CD4-positive, alpha-beta T cell (primary cell): Measurements from ENCODE around the gene SGTA. TPM values are rescaled to one million over a fixed set of nuclear protein-coding genes. Genes with fewer than 3 reads are reported as not detected.
"Not testable (repeated sequence)": the region's sequence is repeated elsewhere in the genome, so short reads cannot be mapped to it uniquely, and the experiment has no call there.

Source experiments
- ATAC-seq: fragments of 200-7000 bp; cut with Tn5 transposase; one replicate; pipeline ENCODE4 v1.10.0; 2022; ENCODE audit warnings: mild to moderate bottlenecking; ENCODE audit not compliant: poor library complexity
- CTCF ChIA-PET: fragments of 350-600 bp; sonication (Branson Sonifier 250); formaldehyde crosslinking; loops from one replicate; lab custom pipeline; 2021; ENCODE audit warnings: antibody characterized with exemption, inconsistent platforms; lab: Charles Lee
- POLR2A ChIA-PET: fragments of 350-600 bp; sonication (Branson Sonifier 250); formaldehyde crosslinking; loops from one replicate; lab custom pipeline; 2021; ENCODE audit warnings: antibody characterized with exemption, inconsistent platforms; lab: Charles Lee
- DNase-seq, 14 experiments: peaks; one replicate each; pipeline ENCODE4 v3.0.0-alpha.2; 2013 to 2020; ENCODE audit warnings: mixed read lengths in 2 of 14
- H3K27ac ChIP-seq, 2 donors: one replicate each; pipeline versions ENCODE4 v1.5.1 to v1.7.0; 2013; ENCODE audit warnings: low read length in 2 of 2, low read depth in 1 of 2, mild to moderate bottlenecking in 1 of 2
- H3K27me3 ChIP-seq, 2 experiments: 1 replicate in 1 of 2; 2 replicates in 1 of 2; pipeline versions ENCODE4 v1.6.1 to v1.7.0; 2013; ENCODE audit warnings: low read length in 2 of 2, control low read depth in 1 of 2, mild to moderate bottlenecking in 1 of 2, moderate library complexity in 1 of 2; ENCODE audit not compliant: insufficient read depth in 2 of 2, control insufficient read depth in 1 of 2
- H3K36me3 ChIP-seq: one replicate; pipeline ENCODE4 v1.6.1; 2013; ENCODE audit warnings: low read length, control low read depth; ENCODE audit not compliant: insufficient read depth
- H3K4me1 ChIP-seq: one replicate; pipeline ENCODE4 v1.6.1; 2013; ENCODE audit warnings: low read length, control low read depth; ENCODE audit not compliant: insufficient read depth
- H3K4me3 ChIP-seq: one replicate; pipeline ENCODE4 v1.5.1; 2013; ENCODE audit warnings: mild to moderate bottlenecking, low read length, moderate library complexity
- H3K9me3 ChIP-seq, 2 experiments: 1 replicate in 1 of 2; 2 replicates in 1 of 2; pipeline versions ENCODE4 v1.6.1 to v1.7.0; 2013; ENCODE audit warnings: low read length in 2 of 2, mild to moderate bottlenecking in 2 of 2, control low read depth in 1 of 2, moderate library complexity in 1 of 2; ENCODE audit not compliant: control insufficient read depth in 1 of 2, insufficient read depth in 1 of 2
- H3K27ac Mint-ChIP-seq: one replicate; pipeline ENCODE4 v1.8.0; 2020; ENCODE audit warnings: mixed read lengths
- H3K27me3 Mint-ChIP-seq: one replicate; pipeline ENCODE4 v1.8.0; 2021; ENCODE audit warnings: mixed read lengths
- H3K36me3 Mint-ChIP-seq: one replicate; pipeline ENCODE4 v1.8.0; 2021; ENCODE audit warnings: low read depth, mixed read lengths
- H3K4me1 Mint-ChIP-seq: one replicate; pipeline ENCODE4 v1.8.0; 2021; ENCODE audit warnings: low read depth, mixed read lengths
- H3K4me3 Mint-ChIP-seq: one replicate; pipeline ENCODE4 v1.8.0; 2020; ENCODE audit warnings: mild to moderate bottlenecking, mixed read lengths
- H3K9me3 Mint-ChIP-seq: one replicate; pipeline ENCODE4 v1.8.0; 2020; ENCODE audit warnings: mixed read lengths
- intact Hi-C, 2 experiments: fragments of 100-400 bp; cut with DNase I in 1 of 2; cut with micrococcal nuclease in 1 of 2; formaldehyde crosslinking; loops; one replicate each; pipeline versions ENCODE4 v1.15.1 to v1.9.0; 2023 to 2025; cut with DNase I, micrococcal nuclease
- total RNA-seq, 174 experiments: library from RNA in 2 of 174; stranded (reverse) in 2 of 174; gene quantifications; one replicate each; pipeline ENCODE4 v1.2.3 and lab custom pipeline; 2021 to 2026
- TF ChIP-seq, protein P1 (sequence below): fragments of 200-600 bp; IDR thresholded peaks from one replicate; pipeline ENCODE4 v1.8.0; 2022; ENCODE audit warnings: antibody characterized with exemption, mild to moderate bottlenecking

SGTA gene
- total RNA-seq, 2 experiments from 2014 or later: 28.3 to 29.7 TPM

DNA sequence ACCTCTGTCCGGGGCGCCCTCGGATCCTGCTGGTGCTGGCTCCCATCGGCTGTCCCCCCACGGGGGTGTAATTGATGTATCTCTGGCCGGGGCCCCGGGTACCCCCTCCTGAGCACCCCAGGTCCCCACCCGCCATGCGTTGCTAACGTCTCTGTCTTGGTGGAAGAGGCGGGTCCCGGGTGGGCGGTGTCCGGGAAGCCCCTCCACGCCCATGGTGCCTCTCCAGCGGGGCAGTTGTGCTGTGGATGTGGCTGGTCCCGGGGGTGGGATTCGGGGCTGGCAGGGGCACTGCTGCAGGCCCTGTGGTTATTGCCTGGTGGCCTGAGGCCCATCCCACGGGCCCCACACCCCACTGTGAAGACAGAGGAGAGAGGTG lies 66.8 kb downstream of the SGTA start:
- no peak overlapping the region for H3K27ac ChIP-seq
- intact Hi-C loops: no loop called here
- ATAC-seq (no peak), DNase-seq (peak in 1 of 14 experiments; percentile 13)
- TF ChIP-seq, protein P1, sequence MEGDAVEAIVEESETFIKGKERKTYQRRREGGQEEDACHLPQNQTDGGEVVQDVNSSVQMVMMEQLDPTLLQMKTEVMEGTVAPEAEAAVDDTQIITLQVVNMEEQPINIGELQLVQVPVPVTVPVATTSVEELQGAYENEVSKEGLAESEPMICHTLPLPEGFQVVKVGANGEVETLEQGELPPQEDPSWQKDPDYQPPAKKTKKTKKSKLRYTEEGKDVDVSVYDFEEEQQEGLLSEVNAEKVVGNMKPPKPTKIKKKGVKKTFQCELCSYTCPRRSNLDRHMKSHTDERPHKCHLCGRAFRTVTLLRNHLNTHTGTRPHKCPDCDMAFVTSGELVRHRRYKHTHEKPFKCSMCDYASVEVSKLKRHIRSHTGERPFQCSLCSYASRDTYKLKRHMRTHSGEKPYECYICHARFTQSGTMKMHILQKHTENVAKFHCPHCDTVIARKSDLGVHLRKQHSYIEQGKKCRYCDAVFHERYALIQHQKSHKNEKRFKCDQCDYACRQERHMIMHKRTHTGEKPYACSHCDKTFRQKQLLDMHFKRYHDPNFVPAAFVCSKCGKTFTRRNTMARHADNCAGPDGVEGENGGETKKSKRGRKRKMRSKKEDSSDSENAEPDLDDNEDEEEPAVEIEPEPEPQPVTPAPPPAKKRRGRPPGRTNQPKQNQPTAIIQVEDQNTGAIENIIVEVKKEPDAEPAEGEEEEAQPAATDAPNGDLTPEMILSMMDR: no peak
- POLR2A ChIA-PET: no interaction called here
- no peaks in the 10 kb centered on the region for H3K36me3 ChIP-seq
- H3K27ac Mint-ChIP-seq: no peak overlapping the region
- CTCF ChIA-PET: no interaction called here
- no peak overlapping the region for H3K4me3 Mint-ChIP-seq
- H3K27me3 Mint-ChIP-seq: peaks cover 11% of the 10 kb centered on the region
- peaks cover 5% of the 10 kb centered on the region for H3K9me3 Mint-ChIP-seq
- H3K4me1 Mint-ChIP-seq: peaks cover 25% of the 10 kb centered on the region
- H3K27me3 ChIP-seq: peaks cover 13 to 17% of the 10 kb centered on the region in 2 experiments
- peaks cover 0 to 34% of the 10 kb centered on the region in 2 experiments for H3K9me3 ChIP-seq
- H3K4me3 ChIP-seq: no peak overlapping the region
- peaks cover 8% of the 10 kb centered on the region for H3K4me1 ChIP-seq
- no peaks in the 10 kb centered on the region for H3K36me3 Mint-ChIP-seq

DNA sequence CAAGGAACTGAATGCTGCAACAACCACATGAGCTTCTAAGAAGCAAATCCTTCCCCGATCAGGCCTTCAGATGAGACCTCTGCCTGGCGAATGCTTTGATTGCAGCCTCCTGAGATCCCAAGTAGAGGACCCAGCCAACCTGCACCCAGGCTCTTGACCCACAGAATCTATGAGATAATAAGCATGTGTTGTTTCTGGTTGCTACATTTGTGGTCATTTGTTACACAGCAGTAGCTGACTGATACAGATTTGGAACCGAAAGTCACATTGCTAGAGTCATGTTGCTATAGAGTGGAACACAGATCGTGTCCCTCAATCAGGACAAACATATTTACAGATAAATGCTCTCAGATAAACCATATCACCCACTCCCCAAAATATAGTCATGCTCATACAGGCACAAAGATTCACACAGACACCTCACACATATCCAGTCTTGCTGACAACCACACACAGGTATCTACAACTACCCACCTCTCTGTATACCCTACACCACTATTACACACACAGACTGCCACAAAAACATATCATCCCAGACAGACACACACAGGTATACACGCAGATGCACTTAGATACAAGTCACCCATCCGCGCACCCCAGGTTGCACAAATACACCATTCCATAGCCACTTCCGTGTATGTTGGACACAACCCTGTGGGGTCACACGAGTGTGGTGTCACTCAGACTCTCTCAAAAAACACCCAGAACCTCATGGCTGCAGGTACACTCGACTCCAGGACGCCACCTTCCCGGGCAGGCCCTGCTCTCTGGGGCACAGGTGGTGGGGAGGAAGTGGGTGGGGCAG lies 67.4 kb downstream of the SGTA start:
- TF ChIP-seq, protein P1: no peak
- Mint-ChIP-seq H3K9me3 (peaks cover 5% of the 10 kb centered on the region), H3K4me1 (peaks cover 26% of the 10 kb centered on the region), H3K27ac (no peak overlapping the region), H3K36me3 (no peaks in the 10 kb centered on the region), H3K27me3 (peaks cover 11% of the 10 kb centered on the region), H3K4me3 (no peak overlapping the region)
- Histone ChIP-seq H3K9me3 (peaks cover 0 to 34% of the 10 kb centered on the region in 2 experiments), H3K27ac (no peak overlapping the region), H3K4me1 (peaks cover 9% of the 10 kb centered on the region), H3K4me3 (no peak overlapping the region), H3K27me3 (peaks cover 12 to 16% of the 10 kb centered on the region in 2 experiments), H3K36me3 (no peaks in the 10 kb centered on the region)
- no peak for DNase-seq
- ChIA-PET POLR2A (no interaction called here), CTCF (no interaction called here)
- ATAC-seq: no peak
- intact Hi-C loops: no loop called here

DNA sequence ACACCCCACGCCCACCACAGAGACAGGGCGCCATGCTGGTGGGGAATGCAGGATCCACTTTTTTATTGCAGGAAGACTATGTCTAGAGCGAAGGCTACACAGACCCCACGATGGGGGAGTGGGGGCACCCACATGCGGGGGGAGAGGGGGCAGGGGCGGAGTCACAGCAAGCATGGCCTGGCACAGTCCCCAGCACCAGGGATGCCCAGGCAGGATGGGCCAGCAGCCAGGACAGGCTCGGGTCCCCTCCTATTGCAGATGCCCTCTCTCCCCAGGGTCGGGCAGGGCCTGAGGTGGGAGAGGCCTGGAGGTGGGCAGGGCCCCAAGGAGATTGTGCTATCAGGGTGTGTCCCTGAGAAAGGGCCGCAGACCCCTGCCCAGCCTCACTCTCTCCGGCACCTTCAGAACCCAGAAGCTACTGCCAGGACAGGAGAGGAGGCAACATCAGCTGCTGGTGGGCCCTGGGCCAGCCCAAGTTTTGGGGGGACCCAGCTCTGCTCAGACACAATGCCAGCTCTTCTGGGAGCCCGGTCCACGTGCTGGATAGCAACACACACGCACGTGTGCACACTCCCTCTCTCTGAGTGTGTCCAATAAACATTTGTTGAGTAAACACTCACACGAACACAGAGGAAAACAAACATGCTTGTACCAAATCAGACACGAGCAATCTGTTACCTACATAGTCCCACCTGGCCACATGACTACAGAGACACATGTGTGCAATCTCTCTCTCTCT lies 68.4 kb downstream of the SGTA start:
- peaks cover 7% of the 10 kb centered on the region for H3K27me3 Mint-ChIP-seq
- no peaks in the 10 kb centered on the region for H3K36me3 Mint-ChIP-seq
- H3K27me3 ChIP-seq: peaks cover 3 to 7% of the 10 kb centered on the region in 2 experiments
- intact Hi-C loops: no loop called here
- H3K9me3 Mint-ChIP-seq: peaks cover 5% of the 10 kb centered on the region
- H3K36me3 ChIP-seq: no peaks in the 10 kb centered on the region
- H3K4me3 ChIP-seq: no peak overlapping the region
- ATAC-seq (no peak), DNase-seq (no peak)
- peaks cover 27% of the 10 kb centered on the region for H3K4me1 Mint-ChIP-seq
- ChIA-PET POLR2A (no interaction called here), CTCF (no interaction called here)
- no peak overlapping the region for H3K4me3 Mint-ChIP-seq
- peaks cover 0 to 27% of the 10 kb centered on the region in 2 experiments for H3K9me3 ChIP-seq
- peaks cover 7% of the 10 kb centered on the region for H3K4me1 ChIP-seq
- no peak overlapping the region for H3K27ac Mint-ChIP-seq
- no peak overlapping the region for H3K27ac ChIP-seq
- TF ChIP-seq, protein P1: no peak

- H3K27ac ChIP-seq, H3K27ac Mint-ChIP-seq, CTCF ChIA-PET, intact Hi-C loops, ATAC-seq, H3K9me3 Mint-ChIP-seq, H3K4me3 Mint-ChIP-seq, POLR2A ChIA-PET, H3K4me1 ChIP-seq, H3K4me3 ChIP-seq, H3K36me3 Mint-ChIP-seq, DNase-seq, H3K27me3 ChIP-seq, H3K36me3 ChIP-seq, H3K27me3 Mint-ChIP-seq: not testable (repeated sequence)
- H3K4me1 Mint-ChIP-seq: peaks cover 25% of the 10 kb centered on the region
- peaks cover 0 to 27% of the 10 kb centered on the region in 2 experiments for H3K9me3 ChIP-seq
Measured at GRCh38 chr19:2714102-2714501, 69.0 kb downstream of the SGTA start.

DNA sequence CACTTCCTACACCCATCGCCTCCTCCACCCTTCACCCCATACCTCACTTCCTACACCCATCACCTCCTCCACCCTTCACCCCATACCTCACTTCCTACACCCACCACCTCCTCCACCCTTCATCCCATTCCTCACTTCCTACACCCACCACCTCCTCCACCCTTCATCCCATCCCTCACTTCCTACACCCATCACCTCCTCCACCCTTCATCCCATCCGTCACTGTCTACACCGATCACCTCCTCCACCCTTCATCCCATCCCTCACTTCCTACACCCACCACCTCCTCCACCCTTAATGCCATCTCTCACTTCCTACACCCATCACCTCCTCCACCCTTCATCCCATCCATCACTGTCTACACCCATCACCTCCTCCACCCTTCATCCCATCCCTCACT lies 69.9 kb downstream of the SGTA start:
- intact Hi-C loops, H3K27me3 ChIP-seq, ATAC-seq, DNase-seq, H3K36me3 Mint-ChIP-seq, H3K4me3 ChIP-seq, H3K4me1 ChIP-seq, H3K27me3 Mint-ChIP-seq, H3K27ac ChIP-seq, H3K27ac Mint-ChIP-seq, CTCF ChIA-PET, POLR2A ChIA-PET, H3K9me3 Mint-ChIP-seq, H3K4me3 Mint-ChIP-seq, H3K36me3 ChIP-seq: not testable (repeated sequence)
- peaks cover 25% of the 10 kb centered on the region for H3K4me1 Mint-ChIP-seq
- peaks cover 0 to 27% of the 10 kb centered on the region in 2 experiments for H3K9me3 ChIP-seq
